Heart left ventricle (tissue), 13 donors: ENCODE measurements around the gene NMBR.

ENCODE experiments used
- CTCF ChIP-seq, 12 donors: fragments of 200-600 bp; sonication (generic) in 4 of 12; IDR thresholded peaks; one replicate each; pipeline versions ENCODE4 v1.5.0 to v1.8.0; 2018 to 2022; ENCODE audit warnings: antibody characterized with exemption in 12 of 12, mild to moderate bottlenecking in 5 of 12
- POLR2A ChIP-seq, 2 donors: fragments of 450-650 bp; IDR thresholded peaks; one replicate each; pipeline ENCODE4 v1.6.1; 2017; ENCODE audit warnings: antibody characterized with exemption in 2 of 2, mild to moderate bottlenecking in 2 of 2, moderate library complexity in 2 of 2
- donor health status: ischemic (EF 13 %, LVEDD 7.1; RV severe dilation, severe dysfunction).
- donor health status: DM: no; HTN: yes; CAD: no.
- donor health status: DM: no; HTN: no; CAD: no.
- donor health status: ischemic (EF 25% LVEDD 6.9; RV normal size, moderate dysfunction).
- donor health status: ischemic (EF 25% LVEDD 5.7; RV mildly dilated, moderate dysfunction).
- donor health status: ischemic (EF 35%, LVEDD 5.7; RV mildly dilated, moderate dysfunction).
- donor health status: nonischemic (EF 11% LVEDD 7.7; RV severe dilation, severe dysfunction).
- donor health status: DM: yes; HTN: yes; CAD: no.
- donor health status: PGD.
- donor health status: ischemic (EF 29% LVEDD 5.4; RV normal size, mild dysfunction).
- donor health status: nonischemic (EF 23%, LVEDD 6.1; RV moderate dilation, normal function).

GRCh38 chr6:142165227-142165626 lies 18.3 kb upstream of the NMBR start:
- TF ChIP-seq CTCF (IDR thresholded peaks at IDR 0.05): no peak
- TF ChIP-seq POLR2A (IDR thresholded peaks at IDR 0.05): no peak
